Measurements from ENCODE around the gene PRUNE2.
"Not testable (repeated sequence)": the region's sequence is repeated elsewhere in the genome, so short reads cannot be mapped to it uniquely, and the experiment has no call there.

Gene PRUNE2

GRCh38 chr9:76793784-76794431, 112.0 kb downstream of the PRUNE2 start:
- no peak for DNase-seq (ENCODE audit: low read depth in 2 of 2)

DNA sequence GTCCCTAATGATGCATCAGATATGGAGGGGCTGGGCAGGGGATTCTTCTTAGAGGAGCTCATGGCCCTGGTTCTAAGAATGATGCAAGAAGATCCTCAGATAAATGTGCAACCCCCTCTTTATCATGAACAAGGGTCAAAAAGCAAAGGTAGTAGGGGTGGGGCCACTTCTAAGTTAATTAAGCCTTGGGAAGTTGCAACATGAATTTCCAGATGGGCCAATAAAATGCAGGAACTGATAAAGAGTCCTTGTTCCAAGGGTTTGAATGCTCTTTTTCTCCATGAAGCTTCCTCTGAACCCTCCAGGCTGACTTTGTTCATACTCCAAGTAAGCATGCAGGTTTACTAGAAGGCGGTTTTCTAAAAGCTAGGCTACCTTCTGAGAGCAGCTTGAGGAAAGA, 116.1 kb downstream of the PRUNE2 start:
- DNase-seq (ENCODE audit: low read depth in 2 of 2), result no peak

- DNase-seq (ENCODE audit: low read depth in 2 of 2), result no peak
Observed at GRCh38 chr9:76787677-76788076, 118.2 kb downstream of the PRUNE2 start.

- DNase-seq (ENCODE audit: low read depth in 2 of 2), result no peak
Observed at GRCh38 chr9:76785501-76785900, 120.4 kb downstream of the PRUNE2 start.

DNA sequence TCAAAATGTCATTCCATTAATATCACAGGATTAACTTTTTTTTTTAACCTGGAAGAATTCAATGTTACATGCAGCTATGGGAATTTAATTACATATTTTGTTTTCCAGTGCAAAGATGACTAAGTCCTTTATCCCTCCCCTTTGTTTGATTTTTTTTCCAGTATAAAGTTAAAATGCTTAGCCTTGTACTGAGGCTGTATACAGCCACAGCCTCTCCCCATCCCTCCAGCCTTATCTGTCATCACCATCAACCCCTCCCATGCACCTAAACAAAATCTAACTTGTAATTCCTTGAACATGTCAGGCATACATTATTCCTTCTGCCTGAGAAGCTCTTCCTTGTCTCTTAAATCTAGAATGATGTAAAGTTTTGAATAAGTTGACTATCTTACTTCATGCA, 121.0 kb downstream of the PRUNE2 start:
- no peak for DNase-seq (ENCODE audit: low read depth in 2 of 2)

DNA sequence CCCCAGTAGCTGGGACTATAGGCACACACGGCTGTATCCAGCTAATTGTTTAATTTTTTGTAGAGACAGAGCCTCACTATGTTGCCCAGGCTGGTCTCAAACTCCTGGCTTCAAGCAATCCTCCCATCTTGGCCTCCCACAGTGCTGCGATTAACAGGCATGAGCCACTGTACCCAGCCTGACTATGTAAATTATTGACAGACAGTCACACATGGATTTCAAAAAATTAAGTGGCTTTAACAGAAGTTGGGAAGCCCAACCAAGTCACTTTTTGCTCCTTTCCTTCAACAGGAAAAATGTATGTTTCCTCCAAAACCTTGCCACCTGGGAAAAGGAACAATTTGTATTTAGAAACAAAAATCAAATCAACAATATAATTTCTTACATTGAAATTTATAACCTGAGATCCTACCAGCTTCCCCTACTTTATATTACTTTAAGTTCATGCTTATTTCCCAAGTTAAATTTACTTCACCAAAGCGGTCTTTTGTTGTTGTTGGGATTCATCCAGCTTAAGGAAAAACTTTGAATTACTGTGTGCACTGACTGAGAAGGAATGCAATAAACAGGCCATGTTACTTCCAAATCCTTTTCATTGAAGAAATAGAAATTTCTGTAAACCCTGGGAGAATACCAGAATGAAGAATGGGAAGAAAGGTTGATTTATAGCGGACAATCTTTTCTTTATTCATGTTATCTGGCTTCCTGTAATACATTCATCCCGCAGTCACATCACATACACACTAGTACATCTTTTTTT, 133.0 kb downstream of the PRUNE2 start:
- no peak for DNase-seq (ENCODE audit: low read depth in 2 of 2)

DNA sequence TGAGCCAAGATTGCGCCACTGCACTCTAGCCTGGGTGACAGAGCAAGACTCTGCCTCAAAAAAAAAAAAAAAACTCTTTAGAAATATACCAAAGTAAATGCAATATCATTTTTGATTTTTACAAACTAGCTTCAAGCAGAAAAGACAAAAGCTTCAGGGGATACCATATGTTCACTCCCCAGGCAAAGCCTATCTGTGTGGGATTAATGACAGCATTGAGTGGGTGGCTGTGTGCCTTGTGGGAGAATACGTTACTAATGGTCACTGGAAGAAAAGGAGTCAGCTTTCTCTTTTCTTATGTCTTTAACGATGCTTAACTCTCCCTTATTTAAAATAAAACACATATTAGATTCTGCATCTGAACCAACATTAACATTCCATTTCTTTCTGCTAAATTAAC, 139.8 kb downstream of the PRUNE2 start:
- DNase-seq (ENCODE audit: low read depth in 2 of 2), result no peak

DNA sequence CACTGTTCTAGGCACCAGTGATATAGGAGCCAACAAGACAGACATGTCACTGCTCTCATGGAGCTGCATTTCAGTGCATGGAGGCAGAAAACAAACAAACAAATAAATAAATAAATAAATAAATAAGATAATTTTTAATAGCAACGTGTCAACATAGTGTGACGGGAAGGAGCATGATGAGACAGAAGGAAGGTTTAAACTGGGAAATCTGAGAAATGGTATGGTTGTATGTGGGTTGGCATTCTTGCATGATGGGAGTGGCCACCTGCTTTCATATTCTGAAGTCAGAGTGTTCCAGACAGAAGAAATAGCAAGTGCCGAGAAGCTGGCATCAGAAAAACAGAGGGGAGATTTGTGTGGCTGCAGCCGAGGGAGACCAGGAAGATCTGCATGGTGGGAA, 141.8 kb downstream of the PRUNE2 start, which contains the start of gene PCA3:
PCA3 (plus strand) TSS at position 301 of the 400 bp plus-strand sequence.
- DNase-seq (ENCODE audit: low read depth in 2 of 2), result no peak

DNA sequence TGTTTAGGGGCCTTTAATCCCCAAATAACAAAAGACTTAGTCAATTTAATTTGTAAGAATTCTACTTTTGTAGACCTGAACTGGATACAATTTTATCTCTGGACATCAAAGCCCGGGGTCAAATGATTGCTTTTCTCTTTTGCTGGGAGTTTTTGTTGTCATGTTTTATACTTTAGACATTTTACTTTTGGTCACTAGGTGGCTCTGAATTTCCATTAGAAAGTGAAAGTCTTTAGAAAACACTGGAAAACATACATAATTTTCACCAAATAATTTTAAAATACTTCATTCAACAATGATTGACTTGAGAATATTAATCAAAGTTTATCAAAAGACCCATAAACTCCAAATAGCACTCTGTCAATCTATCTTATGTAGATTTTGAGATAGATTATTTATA, 144.5 kb downstream of the PRUNE2 start:
- no peak for DNase-seq (ENCODE audit: low read depth in 2 of 2)

DNA sequence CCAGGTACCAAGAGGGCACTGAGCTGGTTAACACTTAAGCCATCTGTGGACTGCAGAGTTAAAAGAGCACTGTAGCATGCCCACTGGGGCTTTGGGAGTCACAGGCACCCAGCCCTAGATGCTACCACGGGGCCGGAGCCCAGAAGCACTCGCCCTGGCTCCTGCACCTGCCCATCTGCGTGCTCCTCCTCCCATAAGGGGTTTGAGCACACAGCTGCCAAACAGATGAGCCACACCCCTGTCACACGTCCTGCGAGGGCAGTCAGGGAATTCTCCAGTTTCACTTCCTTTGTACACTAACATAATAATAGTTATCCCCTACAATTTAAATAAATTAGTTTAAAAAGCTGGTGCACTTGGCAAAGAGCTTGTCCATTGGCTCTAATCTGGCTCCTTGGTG, 146.2 kb downstream of the PRUNE2 start:
- no peak for DNase-seq (ENCODE audit: low read depth in 2 of 2)

DNA sequence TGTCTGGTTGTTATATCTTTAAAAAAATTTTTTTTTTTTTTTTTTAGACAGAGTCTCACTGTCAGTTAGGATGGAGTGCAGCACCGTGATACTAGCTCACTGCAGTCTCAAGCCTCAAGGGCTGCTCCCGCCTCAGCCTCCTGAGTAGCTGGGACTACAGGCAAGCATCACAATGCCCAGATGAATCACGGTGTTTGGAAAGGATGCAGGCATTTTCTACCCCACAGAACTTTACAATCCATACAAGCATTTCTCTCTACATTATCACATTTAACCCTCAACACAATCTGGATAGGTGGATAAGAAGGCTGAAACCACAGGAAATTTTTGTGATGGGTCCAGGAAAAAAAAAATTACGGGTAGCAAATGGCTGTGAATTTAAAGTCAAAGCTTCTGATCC, 147.4 kb downstream of the PRUNE2 start:
- no peak for DNase-seq (ENCODE audit: low read depth in 2 of 2)

GRCh38 chr9:76756941-76757673, 148.8 kb downstream of the PRUNE2 start:
- DNase-seq (ENCODE audit: low read depth in 2 of 2), result no peak

GRCh38 chr9:76756268-76756640, 149.7 kb downstream of the PRUNE2 start:
- DNase-seq (ENCODE audit: low read depth in 2 of 2), result no peak

GRCh38 chr9:76751001-76751400, 154.9 kb downstream of the PRUNE2 start:
- no peak for DNase-seq (ENCODE audit: low read depth in 2 of 2)

- DNase-seq (ENCODE audit: low read depth in 2 of 2), result no peak
Observed at GRCh38 chr9:76744336-76744735, 161.6 kb downstream of the PRUNE2 start.

DNA sequence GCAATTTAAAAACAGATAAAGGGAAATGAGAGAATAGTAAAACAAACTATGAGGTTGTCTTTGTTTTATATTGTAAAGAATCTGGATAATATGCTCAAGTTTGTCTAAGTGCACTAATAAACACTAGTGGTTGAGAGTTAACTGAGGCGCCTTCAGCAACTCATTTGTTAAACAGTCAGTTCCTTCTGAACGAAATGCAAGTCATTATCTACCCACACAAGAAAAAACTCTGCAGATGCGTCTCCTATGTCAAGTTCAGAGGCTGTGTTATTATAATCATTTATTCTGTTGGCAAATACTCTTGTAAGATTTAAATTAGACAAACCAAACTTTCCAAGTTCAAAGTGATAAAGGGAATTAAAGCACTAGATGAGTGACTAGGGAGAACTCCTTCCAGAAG, 162.0 kb downstream of the PRUNE2 start:
- DNase-seq (ENCODE audit: low read depth in 2 of 2), result no peak

GRCh38 chr9:76742890-76743289, 163.0 kb downstream of the PRUNE2 start:
- not testable (repeated sequence) for DNase-seq (ENCODE audit: low read depth in 2 of 2)

- DNase-seq (ENCODE audit: low read depth in 2 of 2), result no peak
Observed at GRCh38 chr9:76741524-76741923, 164.4 kb downstream of the PRUNE2 start.

GRCh38 chr9:76738402-76738801, 167.5 kb downstream of the PRUNE2 start:
- no peak for DNase-seq (ENCODE audit: low read depth in 2 of 2)

- no peak for DNase-seq (ENCODE audit: low read depth in 2 of 2)
Observed at GRCh38 chr9:76737154-76737902, 168.6 kb downstream of the PRUNE2 start.

DNA sequence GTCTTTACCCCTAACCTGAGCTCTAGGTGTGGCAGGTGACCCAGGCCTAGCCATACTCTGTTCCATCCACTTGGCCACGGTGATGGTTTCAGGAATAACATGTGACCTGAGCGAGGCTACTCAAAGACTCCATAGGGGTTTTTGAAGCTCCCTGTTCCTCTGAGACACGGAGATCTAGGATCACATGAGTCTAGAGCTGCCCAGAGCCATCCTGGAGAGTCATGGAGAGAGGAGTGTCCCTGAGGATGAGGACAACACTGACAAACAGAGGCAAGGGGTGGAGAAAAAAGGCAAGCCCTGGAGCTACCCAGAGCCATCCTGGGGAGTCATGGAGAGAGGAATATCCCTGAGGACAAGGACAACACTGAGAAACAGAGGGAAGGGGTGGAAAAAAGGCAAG, 171.2 kb downstream of the PRUNE2 start:
- DNase-seq (ENCODE audit: low read depth in 2 of 2), result no peak

DNA sequence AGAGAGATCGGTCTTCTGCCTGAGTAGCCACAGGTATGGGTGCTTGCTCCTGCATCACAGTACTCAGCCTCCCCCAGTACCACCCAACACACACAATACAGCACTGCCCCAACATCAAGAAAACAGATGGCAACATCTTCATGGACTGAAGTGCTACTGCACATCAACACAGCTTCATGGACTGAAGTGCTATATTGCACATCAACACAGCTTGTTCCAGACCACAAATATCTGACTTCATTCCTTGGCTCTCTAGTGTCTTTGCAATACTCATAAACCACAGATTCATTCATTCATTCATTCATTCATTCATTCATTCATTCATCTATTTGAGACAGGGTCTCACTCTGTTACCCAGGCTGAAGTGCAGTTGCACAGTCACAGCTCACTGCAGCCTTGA, 172.8 kb downstream of the PRUNE2 start:
- no peak for DNase-seq (ENCODE audit: low read depth in 2 of 2)
